Muscle layer of colon (tissue), 2 donors: ENCODE data around the gene MAGEA8.
"Not testable (repeated sequence)": the region's sequence is repeated elsewhere in the genome, so short reads cannot be mapped to it uniquely, and the experiment has no call there.

Experiments
- H3K27ac ChIP-seq: one replicate; pipeline ENCODE4 v1.7.0; 2013; ENCODE audit warnings: low read depth, mild to moderate bottlenecking, low read length, moderate library complexity
- H3K27me3 ChIP-seq, 2 donors: one replicate each; pipeline ENCODE4 v1.7.0; 2013; ENCODE audit warnings: low read length in 2 of 2, mild to moderate bottlenecking in 2 of 2; ENCODE audit not compliant: insufficient read depth in 2 of 2, control insufficient read depth in 1 of 2
- H3K36me3 ChIP-seq: one replicate; pipeline ENCODE4 v1.7.0; 2013; ENCODE audit warnings: mild to moderate bottlenecking, low read length; ENCODE audit not compliant: insufficient read depth
- H3K4me1 ChIP-seq: one replicate; pipeline ENCODE4 v1.7.0; 2013; ENCODE audit warnings: mild to moderate bottlenecking, low read length; ENCODE audit not compliant: insufficient read depth
- H3K4me3 ChIP-seq, 2 donors: one replicate each; pipeline ENCODE4 v1.7.0; 2013; ENCODE audit warnings: low read length in 2 of 2, low read depth in 1 of 2, mild to moderate bottlenecking in 1 of 2, moderate library complexity in 1 of 2
- H3K9ac ChIP-seq: one replicate; pipeline ENCODE4 v1.7.0; 2013; ENCODE audit warnings: low read length
- H3K9me3 ChIP-seq: one replicate; pipeline ENCODE4 v1.7.0; 2013; ENCODE audit warnings: mild to moderate bottlenecking, low read length
- donor health status: abdominal sarcoma.
- donor health status: Adenocarcinoma of cecum.

MAGEA8 gene

GRCh38 chrX:149908308-149908707 lies 27.3 kb downstream of the MAGEA8 start:
- Histone ChIP-seq H3K9ac (no peak overlapping the region), H3K4me3 (no peak overlapping the region), H3K27me3 (no peaks in the 10 kb centered on the region), H3K9me3 (no peaks in the 10 kb centered on the region), H3K27ac (no peak overlapping the region), H3K36me3 (no peaks in the 10 kb centered on the region), H3K4me1 (no peaks in the 10 kb centered on the region)

- Histone ChIP-seq H3K4me3 (no peak overlapping the region), H3K36me3 (no peaks in the 10 kb centered on the region), H3K27me3 (no peaks in the 10 kb centered on the region), H3K9me3 (no peaks in the 10 kb centered on the region), H3K4me1 (no peaks in the 10 kb centered on the region), H3K9ac (no peak overlapping the region), H3K27ac (no peak overlapping the region)
Observed at GRCh38 chrX:149908727-149909126, 27.7 kb downstream of the MAGEA8 start.

- no peak overlapping the region for H3K4me3 ChIP-seq
- no peaks in the 10 kb centered on the region for H3K36me3 ChIP-seq
- H3K27ac ChIP-seq = no peak overlapping the region
- H3K9me3 ChIP-seq = no peaks in the 10 kb centered on the region
- H3K9ac ChIP-seq = no peak overlapping the region
- no peaks in the 10 kb centered on the region for H3K27me3 ChIP-seq
- no peaks in the 10 kb centered on the region for H3K4me1 ChIP-seq
Observed at GRCh38 chrX:149909324-149910177, 28.6 kb downstream of the MAGEA8 start.

DNA sequence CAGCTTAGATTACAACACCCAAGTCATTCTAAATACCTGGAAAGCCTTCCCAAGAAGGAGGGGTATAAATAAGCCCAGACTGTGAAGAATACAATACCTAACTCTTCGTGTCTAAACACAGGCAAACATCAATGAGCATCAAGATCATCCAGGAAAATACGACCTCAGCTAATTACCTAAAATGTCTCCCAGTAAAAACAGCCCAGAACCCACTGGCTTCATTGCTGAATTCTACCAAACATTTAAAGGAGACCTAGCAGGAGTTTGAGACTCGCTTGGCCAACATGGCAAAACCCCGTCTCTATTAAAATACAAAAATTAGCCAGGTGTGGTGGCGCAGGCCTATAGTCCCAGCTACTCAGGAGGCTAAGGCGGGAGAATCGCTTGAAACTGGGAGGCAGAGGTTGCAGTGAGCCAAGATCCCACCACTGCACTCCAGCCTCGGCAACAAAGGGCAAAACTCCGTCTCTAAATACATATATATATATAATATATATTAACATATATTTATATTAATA lies 29.3 kb downstream of the MAGEA8 start:
- Histone ChIP-seq H3K27ac (no peak overlapping the region), H3K4me3 (no peak overlapping the region), H3K36me3 (no peaks in the 10 kb centered on the region), H3K4me1 (no peaks in the 10 kb centered on the region), H3K9me3 (no peaks in the 10 kb centered on the region), H3K27me3 (no peaks in the 10 kb centered on the region), H3K9ac (no peak overlapping the region)

- no peaks in the 10 kb centered on the region for H3K36me3 ChIP-seq
- H3K27me3 ChIP-seq = no peaks in the 10 kb centered on the region
- H3K4me3 ChIP-seq = no peak overlapping the region
- no peak overlapping the region for H3K9ac ChIP-seq
- no peaks in the 10 kb centered on the region for H3K4me1 ChIP-seq
- no peak overlapping the region for H3K27ac ChIP-seq
- no peaks in the 10 kb centered on the region for H3K9me3 ChIP-seq
Observed at GRCh38 chrX:149916745-149917392, 35.9 kb downstream of the MAGEA8 start.

DNA sequence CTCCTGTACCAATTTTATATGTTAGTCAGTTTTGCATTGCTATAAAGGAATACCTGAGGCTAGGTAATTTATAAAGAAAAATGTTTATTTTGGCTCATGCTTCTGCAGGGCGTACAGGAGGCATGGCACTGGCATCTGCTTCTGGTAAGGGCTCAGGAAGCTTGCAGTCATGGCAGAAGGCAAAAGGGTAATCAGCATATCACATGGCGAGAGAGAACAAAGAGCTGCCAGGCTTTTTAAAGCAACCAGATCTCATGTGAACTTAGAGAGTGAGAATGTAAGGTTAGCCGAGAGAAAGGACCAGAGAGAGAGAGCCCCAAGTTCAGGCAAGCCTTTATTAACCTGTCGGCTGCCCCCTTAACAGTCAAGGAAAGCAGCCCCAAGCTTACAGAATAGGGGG lies 42.9 kb downstream of the MAGEA8 start:
- H3K4me3 ChIP-seq, H3K9ac ChIP-seq, H3K27me3 ChIP-seq, H3K9me3 ChIP-seq, H3K36me3 ChIP-seq, H3K4me1 ChIP-seq, H3K27ac ChIP-seq: not testable (repeated sequence)

GRCh38 chrX:149924434-149924833 lies 43.5 kb downstream of the MAGEA8 start:
- H3K27ac ChIP-seq, H3K9ac ChIP-seq, H3K27me3 ChIP-seq, H3K36me3 ChIP-seq, H3K4me3 ChIP-seq, H3K4me1 ChIP-seq, H3K9me3 ChIP-seq: not testable (repeated sequence)

- not testable (repeated sequence) for H3K27ac ChIP-seq, H3K4me1 ChIP-seq, H3K27me3 ChIP-seq, H3K9ac ChIP-seq, H3K9me3 ChIP-seq, H3K36me3 ChIP-seq, H3K4me3 ChIP-seq
Observed at GRCh38 chrX:149927245-149927963, 46.4 kb downstream of the MAGEA8 start.

DNA sequence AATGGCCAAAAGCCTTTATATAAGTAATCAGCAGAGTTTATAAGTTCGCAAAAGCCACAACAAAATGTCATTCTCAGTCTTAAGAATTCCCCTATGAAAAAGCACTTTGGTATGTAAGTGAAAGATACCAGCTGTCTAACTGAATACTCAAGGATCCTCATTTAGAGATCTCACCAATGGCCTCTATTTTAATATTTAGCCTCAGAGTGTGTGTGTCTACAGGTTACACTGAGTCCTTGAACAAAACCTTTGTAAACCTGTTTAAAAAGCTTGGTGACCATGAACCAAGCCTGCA lies 46.9 kb downstream of the MAGEA8 start:
- H3K27me3 ChIP-seq, H3K27ac ChIP-seq, H3K4me1 ChIP-seq, H3K9me3 ChIP-seq, H3K4me3 ChIP-seq, H3K9ac ChIP-seq, H3K36me3 ChIP-seq: not testable (repeated sequence)

- not testable (repeated sequence) for H3K27me3 ChIP-seq, H3K4me3 ChIP-seq, H3K9ac ChIP-seq, H3K4me1 ChIP-seq, H3K9me3 ChIP-seq, H3K36me3 ChIP-seq, H3K27ac ChIP-seq
Observed at GRCh38 chrX:149928635-149929034, 47.7 kb downstream of the MAGEA8 start.

DNA sequence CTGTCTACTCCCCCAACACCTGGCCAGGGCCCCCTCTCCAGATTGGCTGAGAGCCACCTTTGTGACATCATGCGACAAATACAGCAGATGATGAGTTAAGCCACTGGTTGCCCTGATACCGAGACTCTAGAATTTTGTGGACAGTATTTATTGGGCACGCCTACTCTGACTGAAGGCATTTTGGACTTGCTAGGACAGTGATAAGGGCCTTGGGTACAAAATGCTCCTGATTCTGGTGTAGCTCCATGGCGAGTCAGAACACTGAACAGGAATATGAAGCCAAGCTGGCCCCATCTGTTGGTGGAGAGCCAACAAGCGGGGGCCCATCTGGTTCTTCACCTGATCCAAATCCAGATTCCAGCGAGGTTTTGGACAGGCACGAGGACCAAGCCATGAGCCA lies 48.4 kb downstream of the MAGEA8 start, which contains the start of gene HSFX4:
Gene HSFX4, plus strand, starts transcription at position 174 of the 400 bp plus-strand sequence. Its CDS starts 72 bp downstream, at position 246.
- H3K27me3 ChIP-seq, H3K4me3 ChIP-seq, H3K4me1 ChIP-seq, H3K9ac ChIP-seq, H3K9me3 ChIP-seq, H3K36me3 ChIP-seq, H3K27ac ChIP-seq: not testable (repeated sequence)
